NCI-H748 treated with DMSO at 0.1 percent for 48 hours (cell line): ENCODE data around the gene RPS15A.
A peak's percentile ranks its signal among the peaks of the same experiment; 100 is the strongest.
"Not testable (repeated sequence)": the region's sequence is repeated elsewhere in the genome, so short reads cannot be mapped to it uniquely, and the experiment has no call there.

Experiments
- DNase-seq: peaks from one replicate; lab custom pipeline; 2025; lab: John Stamatoyannopoulos, UW

RPS15A gene

DNA sequence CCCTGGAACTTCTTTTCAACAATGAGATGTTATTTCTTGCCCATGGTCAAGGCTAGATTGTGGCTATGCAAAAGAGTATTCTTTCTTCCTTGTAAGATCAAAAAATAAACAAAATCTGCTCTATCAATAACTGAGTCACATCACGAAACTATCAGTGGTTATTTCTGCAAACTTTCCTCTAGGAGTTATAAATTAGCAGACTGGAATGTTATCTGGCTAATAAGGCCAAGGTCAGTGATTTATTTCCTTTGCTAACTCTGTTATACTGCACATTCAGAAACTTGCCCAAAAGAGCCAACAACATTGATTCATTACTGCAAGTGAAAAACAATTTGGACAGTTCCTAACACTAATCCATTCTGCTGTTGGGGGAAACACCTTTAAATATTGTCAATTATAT, 6.2 kb upstream of the RPS15A start:
- no peak for DNase-seq

GRCh38 chr16:18792836-18793433, 2.8 kb upstream of the RPS15A start:
- DNase-seq = no peak

GRCh38 chr16:18789515-18789849, 652 bp downstream of the RPS15A start:
- no peak for DNase-seq

- no peak for DNase-seq
These were observed 1.2 kb downstream of the RPS15A start for GRCh38 chr16:18788828-18789514.

DNA sequence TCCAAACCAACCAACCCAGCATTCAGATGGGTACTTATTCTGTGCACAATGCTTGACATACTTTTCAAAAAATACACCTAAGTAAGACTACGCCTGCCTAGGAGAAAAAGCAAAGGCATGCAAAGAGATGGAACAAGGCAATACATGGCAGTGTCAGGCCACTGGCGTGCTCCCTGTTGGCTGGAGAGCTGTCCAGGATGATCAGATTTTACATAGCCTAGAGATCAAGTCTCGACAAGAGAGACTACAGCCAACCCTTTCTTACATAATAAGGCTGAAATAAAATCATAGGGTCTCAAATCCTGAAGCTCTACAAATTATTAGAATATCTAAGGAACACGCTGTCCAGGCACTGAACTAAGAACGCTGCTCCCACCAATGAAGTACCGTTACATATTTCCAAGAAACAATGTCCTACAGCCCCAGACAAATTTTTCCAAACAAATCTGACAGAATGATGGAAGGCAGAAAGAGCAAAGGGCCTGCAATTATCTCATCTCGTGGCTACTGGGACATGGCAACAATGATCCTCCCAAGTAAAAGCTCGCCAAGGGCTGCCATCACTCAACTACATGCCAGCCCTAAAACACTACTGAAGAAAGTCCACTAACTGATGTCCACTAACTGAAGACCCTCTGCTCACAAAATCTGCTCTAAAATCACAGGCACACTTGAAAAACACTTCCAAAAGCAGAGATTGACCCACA, 5.1 kb downstream of the RPS15A start:
- no peak for DNase-seq

GRCh38 chr16:18783430-18784341, 6.4 kb downstream of the RPS15A start:
- DNase-seq = no peak

GRCh38 chr16:18782697-18783429, 7.3 kb downstream of the RPS15A start:
- DNase-seq = no peak

DNA sequence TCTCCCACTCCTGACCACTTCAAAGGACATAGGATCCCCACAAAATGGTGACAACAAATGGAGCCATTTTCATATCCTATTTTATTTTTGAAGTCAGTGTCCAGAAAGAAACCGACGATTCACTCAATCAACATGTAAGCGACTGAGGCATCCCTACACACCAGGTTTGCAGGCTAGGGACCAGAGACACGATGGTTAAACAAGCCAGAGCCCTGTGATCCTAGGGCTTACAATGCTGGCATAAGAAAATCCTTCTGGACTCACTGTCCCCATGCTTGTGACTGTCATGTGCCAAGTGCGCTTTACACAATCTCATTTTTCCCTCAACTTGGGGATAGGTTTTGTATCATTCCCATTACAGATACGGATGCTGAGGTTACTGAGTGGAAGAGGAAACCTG, 8.9 kb downstream of the RPS15A start:
- DNase-seq = not testable (repeated sequence)

DNA sequence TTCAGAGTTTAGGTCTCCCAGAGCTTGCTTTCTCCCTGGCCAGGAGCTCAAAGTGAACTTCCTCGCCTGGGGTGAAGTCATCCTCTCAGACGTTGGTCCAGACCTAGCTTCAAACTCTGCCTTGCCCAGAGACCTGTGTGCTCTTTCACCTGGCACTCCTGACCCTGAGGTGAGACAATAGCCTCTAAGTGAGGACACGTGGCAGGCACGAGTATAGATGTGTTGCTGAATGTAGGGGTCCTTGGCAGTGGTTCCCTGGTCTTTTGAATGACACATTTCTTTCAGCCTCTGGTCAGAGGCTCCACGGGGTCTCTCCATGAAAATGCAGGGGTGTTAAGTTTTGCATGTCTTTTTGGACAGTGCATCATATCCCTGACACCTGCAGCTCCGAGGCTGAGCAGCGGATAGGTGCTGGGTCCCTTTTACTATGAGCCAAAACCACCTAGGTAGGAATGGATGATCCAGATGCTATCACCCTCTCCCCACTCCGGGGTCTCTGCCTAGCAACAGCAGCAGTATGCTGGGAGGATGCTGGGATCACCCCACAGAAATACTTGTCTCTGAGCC, 9.6 kb downstream of the RPS15A start:
- DNase-seq = not testable (repeated sequence)

- not testable (repeated sequence) for DNase-seq
These were observed 12.5 kb downstream of the RPS15A start for GRCh38 chr16:18777664-18778063.

- not testable (repeated sequence) for DNase-seq
These were observed 13.8 kb downstream of the RPS15A start for GRCh38 chr16:18776334-18776733.

DNA sequence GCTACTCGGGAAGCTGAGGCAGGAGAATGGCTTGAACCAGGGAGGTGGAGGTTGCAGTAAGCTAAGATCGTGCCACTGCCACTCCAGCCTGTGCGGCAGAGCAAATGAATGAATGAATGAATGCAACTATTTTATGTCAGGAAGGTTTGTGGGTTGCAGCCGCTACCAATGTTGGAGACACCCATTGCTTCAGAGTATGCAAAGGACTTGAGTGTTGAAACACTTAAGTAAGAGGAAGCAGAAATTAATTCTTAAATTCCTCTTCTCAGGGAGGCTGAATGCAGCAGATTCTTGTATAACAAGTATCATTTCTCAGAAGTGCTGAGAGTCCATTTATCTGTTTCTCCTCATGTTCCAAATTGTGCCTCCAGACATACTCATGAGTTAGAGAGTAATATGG, 15.5 kb downstream of the RPS15A start:
- DNase-seq = not testable (repeated sequence)

GRCh38 chr16:18772171-18772570, 18.0 kb downstream of the RPS15A start:
- DNase-seq = not testable (repeated sequence)

DNA sequence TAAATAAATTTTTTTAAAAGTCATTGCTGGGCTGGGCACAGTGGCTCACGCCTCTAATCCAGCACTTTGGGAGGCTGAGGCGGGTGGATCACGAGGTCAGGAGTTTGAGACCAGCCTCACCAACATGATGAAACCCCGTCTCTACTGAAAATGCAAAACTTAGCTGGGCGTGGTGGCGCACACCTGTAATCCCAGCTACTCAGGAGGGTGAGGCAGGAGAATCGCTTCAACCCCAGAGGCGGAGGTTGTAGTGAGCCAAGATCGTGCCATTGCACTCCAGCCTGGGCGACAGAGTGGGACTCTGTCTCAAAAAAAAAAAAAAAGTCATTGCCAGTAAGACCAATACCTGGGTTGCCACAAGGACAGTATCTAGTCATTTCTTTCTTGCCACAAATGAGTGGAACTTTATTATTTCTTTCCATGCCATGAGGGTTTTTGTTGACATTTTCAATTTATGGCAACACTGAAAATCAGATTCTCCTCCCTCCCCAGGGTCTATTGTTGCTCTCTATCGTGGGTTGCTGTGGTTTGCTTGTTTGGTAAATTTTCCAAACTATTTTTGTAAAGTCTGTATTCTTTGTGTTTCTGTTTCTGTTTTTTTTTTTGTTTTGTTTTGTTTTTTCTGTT, 19.7 kb downstream of the RPS15A start:
- not testable (repeated sequence) for DNase-seq

DNA sequence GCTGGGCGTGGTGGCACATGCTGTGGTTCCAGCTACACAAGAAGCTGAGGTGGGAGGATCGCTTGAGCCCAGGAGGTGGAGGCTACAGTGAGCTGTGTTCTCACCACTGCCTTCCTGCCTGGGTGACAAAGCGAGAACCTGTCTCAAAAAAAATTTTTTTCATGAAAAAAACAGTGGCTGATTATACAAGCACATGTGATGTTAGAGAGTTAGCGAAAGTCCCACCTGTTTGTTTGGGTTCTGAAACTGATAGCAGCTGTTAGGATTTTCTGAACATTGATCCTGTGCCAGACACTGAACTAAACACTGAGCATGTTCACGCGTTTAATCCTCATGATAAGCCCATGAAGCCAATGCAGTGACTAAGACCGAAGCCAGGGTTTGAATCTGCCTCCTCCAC, 22.9 kb downstream of the RPS15A start:
- not testable (repeated sequence) for DNase-seq

GRCh38 chr16:18762713-18763112, 27.4 kb downstream of the RPS15A start:
- DNase-seq = not testable (repeated sequence)

GRCh38 chr16:18759598-18760520, 30.3 kb downstream of the RPS15A start:
- peak; percentile 6 for DNase-seq

- not testable (repeated sequence) for DNase-seq
These were observed 32.0 kb downstream of the RPS15A start for GRCh38 chr16:18757960-18758660.

GRCh38 chr16:18756639-18757038, 33.5 kb downstream of the RPS15A start:
- DNase-seq = not testable (repeated sequence)
